Omental fat pad (tissue), 4 donors: ENCODE data around the gene RBBP8NL. TPM values are rescaled to one million over a fixed set of nuclear protein-coding genes. Genes with fewer than 3 reads are reported as not detected.

ENCODE experiments used
- ATAC-seq: fragments of 150-250 bp; one replicate; pipeline ENCODE4 v1.9.1; 2016; ENCODE audit warnings: mild to moderate bottlenecking, moderate library complexity; ENCODE audit not compliant: low FRiP score
- DNase-seq: peaks from one replicate; pipeline ENCODE4 v3.0.0-alpha.2; 2019; ENCODE audit warnings: low spot score
- total RNA-seq, 4 donors: library from RNA; depleted of rRNA; stranded (reverse); fragments of >200 nt; gene quantifications; one replicate each; pipeline ENCODE4 v1.1.0, GENCODE V29; 2016
- TF ChIP-seq, protein P1 (sequence below), 3 donors: fragments of 450-650 bp; IDR thresholded peaks; one replicate each; pipeline ENCODE4 v1.5.1; 2016 to 2017; ENCODE audit warnings: antibody characterized with exemption in 3 of 3, mild to moderate bottlenecking in 3 of 3, moderate library complexity in 2 of 3

The RBBP8NL gene
- total RNA-seq, 4 donors from 2014 or later, result not detected

DNA sequence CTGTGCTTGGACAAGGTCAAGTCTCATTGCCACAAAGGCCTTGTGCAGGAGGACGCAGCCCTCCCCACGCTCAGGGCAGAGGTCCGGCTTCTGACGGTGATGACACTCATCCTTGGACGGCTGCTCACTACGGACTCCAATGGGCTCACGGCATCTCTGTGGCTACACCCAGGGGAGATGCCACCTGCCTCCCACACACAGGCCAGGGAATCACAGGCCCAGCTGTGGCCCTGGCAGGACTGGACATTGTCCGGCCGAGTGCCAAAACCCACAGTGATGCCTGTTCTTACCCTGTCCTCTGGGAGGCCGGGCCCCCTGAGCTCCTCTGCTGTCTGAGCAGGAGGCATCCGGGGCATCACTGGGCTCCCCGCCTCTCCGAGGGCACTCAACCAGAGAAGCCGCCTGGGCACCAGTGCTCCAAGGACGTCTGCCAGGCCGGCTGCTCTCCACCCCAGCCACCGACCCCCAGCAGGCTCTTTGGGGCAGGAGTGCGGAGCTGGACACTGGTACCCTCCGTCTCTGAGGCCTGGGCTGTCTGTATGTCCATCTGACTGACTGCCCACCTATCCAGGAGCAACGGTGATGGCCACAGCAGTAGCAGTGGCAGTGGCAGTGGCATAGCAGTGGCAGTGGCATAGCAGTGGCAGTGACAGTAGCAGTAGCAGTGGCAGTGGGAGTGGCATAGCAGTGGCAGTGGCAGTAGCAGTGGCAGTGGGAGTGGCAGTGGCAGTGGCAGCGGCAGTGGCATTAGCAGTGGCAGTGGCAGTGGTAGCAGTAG is 1.9 kb downstream of the RBBP8NL start:
- DNase-seq, result no peak
- TF ChIP-seq, protein P1, sequence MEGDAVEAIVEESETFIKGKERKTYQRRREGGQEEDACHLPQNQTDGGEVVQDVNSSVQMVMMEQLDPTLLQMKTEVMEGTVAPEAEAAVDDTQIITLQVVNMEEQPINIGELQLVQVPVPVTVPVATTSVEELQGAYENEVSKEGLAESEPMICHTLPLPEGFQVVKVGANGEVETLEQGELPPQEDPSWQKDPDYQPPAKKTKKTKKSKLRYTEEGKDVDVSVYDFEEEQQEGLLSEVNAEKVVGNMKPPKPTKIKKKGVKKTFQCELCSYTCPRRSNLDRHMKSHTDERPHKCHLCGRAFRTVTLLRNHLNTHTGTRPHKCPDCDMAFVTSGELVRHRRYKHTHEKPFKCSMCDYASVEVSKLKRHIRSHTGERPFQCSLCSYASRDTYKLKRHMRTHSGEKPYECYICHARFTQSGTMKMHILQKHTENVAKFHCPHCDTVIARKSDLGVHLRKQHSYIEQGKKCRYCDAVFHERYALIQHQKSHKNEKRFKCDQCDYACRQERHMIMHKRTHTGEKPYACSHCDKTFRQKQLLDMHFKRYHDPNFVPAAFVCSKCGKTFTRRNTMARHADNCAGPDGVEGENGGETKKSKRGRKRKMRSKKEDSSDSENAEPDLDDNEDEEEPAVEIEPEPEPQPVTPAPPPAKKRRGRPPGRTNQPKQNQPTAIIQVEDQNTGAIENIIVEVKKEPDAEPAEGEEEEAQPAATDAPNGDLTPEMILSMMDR (IDR thresholded peaks at IDR 0.05), result no peak
- ATAC-seq, result no peak

DNA sequence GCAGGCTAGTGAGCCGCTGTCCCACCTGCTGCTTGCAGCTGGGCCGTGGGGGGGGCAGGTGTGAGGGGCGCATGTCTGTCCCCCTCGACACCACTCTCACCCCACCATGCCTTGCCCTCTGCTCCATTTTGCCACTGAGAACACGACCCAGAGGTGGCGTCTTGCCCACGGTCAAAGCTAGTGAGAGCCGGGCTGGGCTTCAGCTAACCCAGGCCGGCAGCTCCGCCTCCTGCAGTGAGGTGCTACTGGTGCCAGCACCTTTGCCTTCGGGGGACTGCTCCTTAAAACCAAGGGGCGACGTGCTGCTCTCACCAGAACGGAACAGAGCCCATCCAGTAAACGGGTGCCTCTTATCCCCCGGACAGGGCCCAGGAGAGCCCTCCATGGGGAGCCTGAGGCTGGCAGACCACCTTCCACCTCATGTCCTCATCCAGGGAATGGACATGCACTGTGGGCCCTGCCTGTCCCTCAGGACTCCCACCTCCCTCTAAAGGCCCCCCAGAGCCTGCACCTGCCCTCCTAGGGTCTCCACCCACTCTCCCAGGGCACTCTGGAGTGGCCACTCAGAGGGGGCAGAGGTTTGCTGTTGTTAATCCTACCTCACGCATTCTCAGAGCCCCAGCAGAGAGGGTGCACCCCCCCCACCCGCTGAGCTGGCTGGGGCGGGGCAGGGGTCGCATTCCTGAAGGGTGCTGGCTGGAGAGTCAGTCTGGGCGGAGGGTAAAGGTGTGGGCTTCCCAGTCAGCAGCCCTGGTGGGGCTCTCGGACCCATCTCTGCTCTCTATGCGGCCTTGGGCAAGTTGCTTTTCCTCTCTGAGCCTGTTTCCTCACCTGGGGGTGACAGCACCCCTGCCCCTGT is 2.9 kb downstream of the RBBP8NL start:
- TF ChIP-seq, protein P1 (IDR thresholded peaks at IDR 0.05), result no peak
- ATAC-seq (no peak), DNase-seq (no peak)

DNA sequence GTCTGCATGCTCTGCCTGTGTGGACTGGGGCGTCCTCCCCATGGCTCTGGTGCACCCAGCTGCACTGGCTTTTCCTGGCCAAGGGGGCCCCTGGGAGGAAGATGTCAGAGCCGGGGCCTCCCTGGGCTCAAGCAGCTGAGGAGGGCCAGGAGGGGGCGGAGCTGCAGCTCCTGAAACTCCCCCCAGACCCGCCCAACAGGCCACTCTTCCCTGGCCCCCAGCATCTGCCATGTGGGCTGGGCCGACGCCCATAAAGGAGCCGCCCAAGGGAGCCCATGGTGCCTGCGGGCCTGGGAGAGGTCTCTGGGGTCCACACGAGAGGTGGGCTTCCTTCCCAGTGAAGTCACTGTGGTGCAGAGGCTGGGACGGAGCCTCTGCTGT is 4.0 kb downstream of the RBBP8NL start:
- DNase-seq (no peak), ATAC-seq (no peak)
- TF ChIP-seq, protein P1 (IDR thresholded peaks at IDR 0.05), result no peak

DNA sequence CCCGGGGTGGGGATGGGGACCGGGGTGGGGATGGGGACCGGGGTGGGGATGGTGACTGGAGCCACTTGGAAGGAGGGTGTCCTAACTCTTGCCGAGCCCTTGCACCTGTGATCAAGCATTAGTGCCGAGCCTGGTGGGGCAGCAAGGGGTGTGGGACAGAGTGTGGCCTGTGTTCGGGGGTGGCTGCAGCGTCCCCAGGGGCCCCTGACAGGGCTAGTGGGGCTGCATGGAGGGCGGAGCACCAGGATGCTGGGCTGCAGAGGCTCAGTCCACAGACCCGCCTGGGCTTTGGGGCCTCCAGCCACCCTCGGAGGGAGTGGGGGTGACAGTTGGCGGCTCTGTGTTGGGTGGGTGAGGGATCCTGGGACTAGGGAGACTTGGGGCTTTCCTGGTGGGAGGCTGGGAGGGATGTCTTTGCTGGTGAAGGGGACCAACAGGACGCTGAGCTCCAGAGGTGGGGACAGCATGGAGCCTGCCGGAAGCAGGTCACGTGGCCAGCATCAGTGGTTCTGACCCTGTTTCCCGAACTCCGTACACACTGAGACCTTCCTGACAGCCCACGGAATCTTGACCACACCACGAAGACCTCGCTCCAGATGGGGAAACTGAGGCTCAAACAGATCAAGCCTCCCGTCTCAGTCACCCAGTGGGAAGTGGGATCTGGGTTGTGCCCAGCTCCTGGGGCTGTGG is 4.6 kb downstream of the RBBP8NL start:
- no peak for DNase-seq
- no peak for ATAC-seq
- TF ChIP-seq, protein P1 (IDR thresholded peaks at IDR 0.05), result no peak

DNA sequence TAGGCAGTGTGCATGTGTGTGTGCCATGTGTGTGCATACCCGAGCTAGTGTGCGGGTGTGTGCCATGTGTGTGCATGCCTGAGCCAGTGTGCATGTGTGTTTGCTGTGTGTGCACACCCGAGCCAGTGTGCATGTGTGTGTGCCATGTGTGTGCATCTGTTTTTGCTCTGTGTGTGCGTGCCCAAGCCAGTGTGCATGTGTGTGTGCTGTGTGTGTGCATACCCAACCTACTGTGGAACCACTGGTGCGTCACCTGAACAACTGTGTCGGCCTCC is 5.7 kb downstream of the RBBP8NL start:
- DNase-seq (no peak), ATAC-seq (no peak)
- TF ChIP-seq, protein P1 (IDR thresholded peaks at IDR 0.05), result no peak

DNA sequence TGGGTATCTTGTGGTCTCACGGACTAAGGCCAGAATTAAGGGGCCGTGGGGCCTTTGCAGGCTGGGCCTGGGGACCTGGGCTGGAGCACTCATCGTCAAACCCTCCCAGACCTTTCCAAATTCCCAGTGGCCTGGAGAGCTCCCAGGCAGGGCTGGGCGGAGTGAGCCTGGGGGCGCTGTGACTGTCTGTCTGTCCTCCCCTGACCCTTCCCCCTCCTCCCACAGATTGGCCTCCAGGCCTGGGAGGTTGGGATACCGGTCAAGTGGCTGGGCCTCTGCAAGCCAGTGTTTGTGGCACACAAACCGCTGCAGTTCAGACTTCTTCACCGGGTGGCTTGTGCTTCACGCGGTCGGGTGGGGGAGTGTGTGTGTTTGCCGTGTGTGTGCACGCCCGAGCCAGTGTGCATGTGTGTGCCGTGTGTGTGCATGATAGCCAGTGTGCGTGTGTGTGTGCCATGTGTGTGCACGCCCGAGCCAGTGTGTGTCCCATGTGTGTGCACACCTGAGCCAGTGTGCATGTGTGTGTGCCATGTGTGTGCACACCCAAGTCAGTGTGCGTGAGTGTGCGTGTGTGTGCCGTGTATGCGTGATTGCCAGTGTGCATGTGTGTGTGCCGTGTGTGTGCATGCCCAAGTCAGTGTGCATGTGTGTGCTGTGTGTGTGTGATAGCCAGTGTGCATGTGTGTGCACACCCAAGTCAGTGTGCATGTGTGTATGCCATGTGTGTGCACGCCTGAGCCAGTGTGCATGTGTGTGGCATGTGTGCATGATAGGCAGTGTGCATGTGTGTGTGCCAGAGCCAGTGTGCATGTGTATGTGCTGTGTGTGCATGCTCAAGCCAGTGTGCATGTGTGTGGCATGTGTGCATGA is 6.3 kb downstream of the RBBP8NL start:
- ATAC-seq (no peak), DNase-seq (no peak)
- TF ChIP-seq, protein P1 (IDR thresholded peaks at IDR 0.05), result no peak
